Stimulated activated CD8-positive, alpha-beta memory T cell treated with anti-CD3 and anti-CD28 coated beads, Interleukin-4, amount 100 ng/mL, for 24 hours (primary cell): ENCODE measurements around the gene ITGAV.

Experiments used
- DNase-seq: peaks from one replicate; pipeline ENCODE4 v3.0.0-alpha.2; 2020; ENCODE audit warnings: low read depth

The ITGAV gene

DNA sequence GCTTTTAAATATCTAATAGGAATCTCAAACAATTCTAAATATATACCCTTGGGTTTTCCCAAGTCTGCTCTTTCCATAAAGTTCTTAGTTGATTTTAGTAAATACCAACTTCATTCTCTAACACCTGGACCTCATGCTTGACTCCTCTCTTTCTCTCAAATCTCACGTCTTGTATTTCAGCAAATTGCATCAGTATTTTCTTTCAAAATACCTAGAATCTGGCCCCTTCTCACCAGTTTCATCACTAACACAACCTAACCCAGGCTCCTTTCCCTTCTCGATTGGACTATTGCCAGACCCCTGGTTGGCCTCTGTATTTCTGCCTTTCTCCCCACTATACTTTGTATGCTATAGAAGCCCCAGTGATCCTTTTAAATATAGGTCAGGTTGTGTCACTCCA, 81.0 kb downstream of the ITGAV start:
- no peak for DNase-seq

DNA sequence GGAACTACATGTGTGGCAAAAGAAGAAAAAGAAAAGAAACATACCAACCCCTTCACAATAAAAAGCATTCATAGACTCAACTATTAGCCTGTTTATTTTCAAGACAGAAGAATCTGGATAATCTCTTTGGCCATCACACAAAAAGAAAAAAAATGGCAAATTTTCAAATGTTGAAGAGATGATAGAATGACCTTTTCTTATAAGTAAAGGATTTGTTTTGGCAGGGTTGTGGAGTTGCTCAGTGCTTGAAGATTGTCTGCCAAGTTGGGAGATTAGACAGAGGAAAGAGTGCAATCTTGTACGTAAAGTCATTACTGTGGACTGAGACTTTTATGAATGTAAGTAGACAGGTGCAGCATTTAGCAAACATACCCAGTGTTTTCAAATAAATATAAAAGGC, 85.5 kb downstream of the ITGAV start:
- no peak for DNase-seq

DNA sequence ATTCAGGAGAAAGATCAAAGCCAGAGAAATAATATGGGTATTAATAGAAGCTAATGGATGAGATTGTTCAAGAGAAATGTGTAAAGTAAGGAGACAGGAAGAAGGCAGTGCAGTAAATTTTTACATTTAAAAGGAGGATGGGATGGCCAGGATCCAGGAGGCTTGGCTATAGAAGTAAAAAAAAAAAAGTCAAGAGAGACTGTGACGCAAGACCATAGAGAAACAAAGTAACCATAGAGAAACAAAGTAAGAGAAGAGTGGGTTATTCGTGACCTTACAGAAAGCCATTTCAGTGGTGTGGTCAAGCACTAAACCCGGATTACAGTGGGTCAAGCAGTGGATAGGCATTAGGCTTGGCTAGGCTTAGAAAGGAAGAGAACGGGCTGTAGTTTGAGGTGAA, 93.5 kb downstream of the ITGAV start:
- no peak for DNase-seq

DNA sequence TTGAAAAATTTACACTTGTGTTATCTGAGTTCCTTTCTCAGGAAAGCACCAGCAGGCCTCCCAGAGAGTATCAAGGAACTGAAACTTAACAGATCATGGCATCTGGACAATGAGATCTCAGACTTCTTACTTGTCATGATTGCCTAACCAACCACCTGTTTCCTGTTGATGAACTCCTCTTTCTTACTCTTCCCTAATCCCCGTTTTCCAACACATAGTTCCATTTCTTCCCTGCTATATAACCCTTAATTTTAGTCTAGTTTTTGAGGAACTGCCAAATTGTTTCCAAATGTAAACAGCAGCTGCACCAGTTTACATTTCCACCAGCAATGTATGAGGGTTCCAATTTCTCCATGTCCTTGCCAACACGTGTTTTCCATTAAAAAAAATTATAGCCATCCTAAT, 98.0 kb downstream of the ITGAV start:
- no peak for DNase-seq

DNA sequence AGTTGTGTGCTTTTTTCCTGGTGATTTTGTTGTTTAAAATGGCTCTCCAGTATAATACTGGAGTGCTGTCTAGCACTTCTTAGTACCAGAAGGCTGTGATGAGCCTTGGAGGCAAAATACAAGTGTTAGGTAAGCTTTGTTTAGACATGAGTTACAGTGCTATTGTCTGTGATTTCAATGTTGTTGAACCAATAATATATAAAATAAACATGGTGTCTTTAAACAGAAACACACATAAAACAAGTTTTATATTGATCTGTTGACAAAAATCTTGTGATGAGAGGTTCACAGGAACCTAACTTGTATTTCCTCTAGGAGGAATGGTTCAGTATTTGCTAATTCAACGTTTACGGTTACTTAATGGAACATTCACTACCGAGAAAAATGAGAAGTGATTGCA, 99.0 kb downstream of the ITGAV start:
- no peak for DNase-seq

DNA sequence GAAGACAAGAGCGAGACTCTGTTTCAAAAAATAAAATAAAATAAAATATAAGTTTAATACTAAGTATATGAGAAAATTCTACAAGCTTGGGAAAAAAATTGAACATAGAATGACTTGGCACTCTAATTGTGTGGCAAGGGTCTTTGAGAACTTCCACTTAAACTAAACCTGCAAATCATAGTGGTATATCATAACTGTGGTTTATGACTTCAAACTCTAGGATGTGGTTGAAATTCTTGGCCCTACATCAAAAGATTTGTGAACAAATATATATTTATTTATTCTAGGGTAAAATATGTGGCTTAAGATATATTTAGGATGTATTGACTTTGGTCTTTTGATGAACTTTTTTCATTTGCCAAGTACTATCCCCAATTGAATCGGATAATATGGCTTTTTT, 100.9 kb downstream of the ITGAV start:
- no peak for DNase-seq

DNA sequence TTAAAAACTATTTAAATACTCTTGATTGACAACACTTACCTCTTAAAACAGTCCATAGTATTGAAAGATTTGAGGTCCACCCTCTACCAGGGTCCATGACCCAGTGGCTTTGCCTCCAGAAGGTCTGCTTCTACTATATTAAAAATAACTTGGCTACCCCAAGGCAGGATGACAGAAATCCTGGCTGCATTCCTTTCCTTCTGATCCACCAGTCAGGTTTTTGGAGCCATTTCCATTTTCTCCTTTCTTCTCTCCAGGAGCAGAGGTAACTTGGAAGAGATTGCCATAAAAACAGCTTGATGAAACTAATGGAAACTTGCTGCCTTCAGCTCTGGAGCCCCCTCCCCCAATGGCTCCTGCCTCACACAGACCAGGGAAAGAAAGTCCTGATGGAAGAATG, 101.4 kb downstream of the ITGAV start:
- no peak for DNase-seq

DNA sequence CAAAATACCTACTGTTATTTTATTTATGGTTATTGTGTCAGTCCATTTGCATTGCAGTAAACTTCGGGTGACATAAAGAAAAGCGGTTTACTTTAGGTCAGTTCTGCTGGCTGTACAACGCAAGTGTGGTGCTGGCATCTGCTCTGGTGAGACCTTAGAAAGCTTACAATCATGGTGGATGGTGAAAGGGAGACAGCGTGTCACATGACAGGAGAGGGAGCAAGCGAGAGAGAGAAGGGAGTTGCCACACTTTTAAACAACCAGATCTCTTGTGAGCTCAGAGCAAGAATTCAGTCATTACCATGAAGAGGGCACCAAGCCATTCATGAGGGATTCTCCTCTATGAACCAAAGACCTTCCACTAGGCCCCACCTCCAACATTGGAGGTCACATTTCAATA, 102.0 kb downstream of the ITGAV start:
- no peak for DNase-seq

DNA sequence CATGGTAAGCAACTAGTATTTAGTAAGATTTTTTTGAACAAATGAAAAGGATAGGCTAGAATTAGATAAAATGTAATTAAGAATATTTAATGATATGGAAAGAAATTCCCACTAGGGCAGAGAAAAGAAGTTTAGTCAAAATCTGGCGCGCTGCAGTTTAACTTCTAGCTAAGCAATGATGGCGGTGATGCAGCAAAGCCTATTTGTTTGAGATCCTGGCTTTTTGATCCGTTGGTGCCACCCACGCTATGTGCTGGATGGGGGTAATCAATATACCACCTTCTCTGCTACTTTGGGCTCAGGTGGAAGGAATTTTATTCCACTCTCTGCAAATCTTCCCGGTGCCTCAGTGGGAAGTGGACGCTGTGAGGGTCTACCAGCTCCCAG, 103.6 kb downstream of the ITGAV start:
- no peak for DNase-seq

DNA sequence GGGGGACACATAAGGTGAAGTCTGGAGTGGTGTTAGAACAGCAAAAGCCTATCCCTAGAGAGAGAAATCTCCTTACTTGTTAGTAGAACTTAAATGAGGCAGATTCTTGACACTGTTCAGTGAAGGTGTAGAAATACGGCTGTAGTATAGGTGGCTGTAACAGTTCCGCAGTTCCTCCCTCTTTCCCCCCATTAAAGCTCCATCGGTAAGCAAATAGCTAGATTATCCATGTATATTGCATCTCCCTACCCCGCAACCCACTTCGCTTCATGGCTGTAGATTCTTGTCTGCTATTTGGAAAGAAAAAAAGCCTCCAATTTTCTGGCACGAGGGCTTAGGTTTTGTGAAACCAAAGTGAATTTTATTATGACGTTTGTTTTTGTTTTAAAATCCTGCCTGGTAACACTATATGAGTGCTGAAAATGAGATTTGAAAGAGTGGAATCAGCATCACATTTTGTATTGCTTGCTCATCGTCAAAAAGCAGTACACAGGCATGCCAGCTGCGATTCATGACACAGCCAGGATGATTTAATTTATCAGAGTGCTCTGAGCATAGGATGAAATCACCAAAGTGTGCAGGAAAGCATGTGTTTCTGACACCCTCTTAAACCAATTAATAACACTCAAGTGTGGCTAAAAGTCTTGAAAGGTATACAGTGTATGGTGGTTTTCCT, 105.4 kb downstream of the ITGAV start:
- DNase-seq = no peak

DNA sequence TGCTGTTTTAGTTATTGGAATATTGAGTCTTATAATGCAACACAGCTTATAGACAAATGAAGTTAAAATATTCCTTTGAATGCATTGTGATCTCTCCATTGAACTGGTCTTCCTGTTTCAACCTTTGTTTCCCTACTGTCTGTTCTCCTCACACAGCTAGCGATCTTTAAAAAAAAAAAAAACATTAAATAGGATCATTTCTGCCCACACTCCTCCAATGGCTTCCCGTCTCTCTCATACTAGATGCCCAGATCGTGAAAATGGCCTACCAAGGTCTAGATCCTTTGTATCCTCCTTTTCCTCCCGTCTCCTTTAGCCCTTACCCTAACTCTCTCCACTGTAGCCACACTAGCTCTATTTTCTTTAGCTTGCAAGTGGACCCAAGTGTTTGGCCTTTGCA, 106.4 kb downstream of the ITGAV start:
- DNase-seq = no peak

DNA sequence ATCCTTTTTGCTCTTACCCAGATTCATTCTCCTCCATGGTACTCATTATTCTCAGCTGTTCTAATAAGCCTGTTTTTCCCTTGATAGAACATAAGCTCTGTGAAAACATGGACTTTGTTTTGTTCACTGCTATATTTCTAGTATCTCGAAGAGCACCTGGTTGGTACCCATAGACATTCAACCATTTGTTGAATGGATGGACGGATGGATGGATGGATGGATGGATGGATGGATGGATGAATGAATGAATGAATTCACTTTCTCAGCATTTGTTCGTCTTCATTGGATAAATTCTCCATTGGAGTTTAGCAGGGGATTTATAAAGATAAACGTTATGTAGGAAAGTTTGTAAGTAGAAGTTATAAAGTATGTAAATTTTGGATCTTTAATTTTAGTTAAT, 106.9 kb downstream of the ITGAV start:
- no peak for DNase-seq

DNA sequence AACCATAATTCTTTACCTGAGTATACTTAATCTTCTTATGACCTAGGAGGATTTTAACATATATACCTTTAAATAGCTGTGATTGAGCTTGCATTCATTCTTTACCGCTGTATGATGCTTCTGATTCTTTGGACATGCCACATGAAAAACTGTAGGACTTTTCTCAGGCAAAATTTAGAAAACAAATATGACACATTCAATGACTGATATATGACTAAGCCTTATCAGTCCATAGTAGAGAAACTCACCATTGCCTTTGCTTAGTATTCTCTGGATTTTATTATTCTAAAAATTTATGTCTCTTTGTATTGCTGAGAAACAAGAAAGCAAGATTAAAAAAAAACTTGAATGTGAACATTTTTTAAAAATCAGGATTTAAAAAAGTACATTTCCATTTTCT, 107.7 kb downstream of the ITGAV start:
- DNase-seq = no peak

DNA sequence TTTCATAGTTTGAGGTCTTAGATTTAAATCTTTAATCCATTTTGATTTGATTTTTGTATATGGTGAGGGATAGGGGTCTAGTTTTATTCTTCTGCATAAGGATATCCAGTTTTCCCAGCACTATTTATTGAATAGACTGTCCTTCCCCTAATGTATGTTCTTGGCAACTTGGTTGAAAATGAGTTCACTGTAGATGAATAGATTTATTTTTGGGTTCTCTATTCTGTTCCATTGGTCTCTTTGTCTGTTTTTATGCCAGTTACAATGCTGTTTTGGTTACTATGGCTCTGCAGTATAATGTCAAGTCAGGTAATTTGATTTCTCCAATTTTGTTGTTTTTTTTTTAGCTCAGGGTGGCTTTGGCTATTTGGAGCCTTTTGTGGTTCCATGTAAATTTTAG, 109.9 kb downstream of the ITGAV start:
- no peak for DNase-seq

DNA sequence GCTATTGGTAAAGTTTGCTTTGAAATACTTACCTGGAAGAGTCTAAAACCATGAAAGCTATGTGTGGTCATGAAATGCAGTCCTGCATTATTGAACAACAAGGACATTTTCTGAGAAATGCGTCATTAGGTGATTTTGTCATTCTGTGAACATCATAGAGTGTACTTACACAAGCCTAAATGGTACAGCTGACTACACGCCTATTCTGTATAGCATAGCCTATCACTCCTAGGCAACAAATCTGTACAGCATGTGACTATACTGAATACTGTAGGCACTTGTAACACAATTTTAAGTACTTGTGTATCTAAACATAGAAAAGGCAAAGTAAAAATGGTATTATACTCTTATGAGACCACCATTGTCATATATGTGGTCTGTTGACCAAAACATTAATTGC, 112.2 kb downstream of the ITGAV start:
- no peak for DNase-seq

DNA sequence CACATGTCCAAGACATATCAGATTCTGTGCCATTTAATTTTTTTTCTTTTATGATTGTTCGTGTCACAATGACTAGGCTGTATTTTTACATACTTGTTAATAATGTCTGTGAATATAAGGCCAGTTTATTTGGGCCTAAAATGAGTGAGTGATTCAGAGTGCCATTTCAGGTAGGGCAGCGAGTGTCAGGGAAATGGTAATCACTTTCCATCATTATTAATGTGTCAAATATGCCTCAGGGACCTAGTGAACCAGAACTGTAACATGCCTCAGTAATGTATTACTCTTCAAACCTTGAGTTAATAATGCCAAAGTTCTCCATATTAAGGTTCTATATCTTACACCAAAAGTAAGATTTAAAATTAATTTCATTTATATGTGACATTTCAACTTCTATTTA, 112.6 kb downstream of the ITGAV start:
- DNase-seq = no peak

DNA sequence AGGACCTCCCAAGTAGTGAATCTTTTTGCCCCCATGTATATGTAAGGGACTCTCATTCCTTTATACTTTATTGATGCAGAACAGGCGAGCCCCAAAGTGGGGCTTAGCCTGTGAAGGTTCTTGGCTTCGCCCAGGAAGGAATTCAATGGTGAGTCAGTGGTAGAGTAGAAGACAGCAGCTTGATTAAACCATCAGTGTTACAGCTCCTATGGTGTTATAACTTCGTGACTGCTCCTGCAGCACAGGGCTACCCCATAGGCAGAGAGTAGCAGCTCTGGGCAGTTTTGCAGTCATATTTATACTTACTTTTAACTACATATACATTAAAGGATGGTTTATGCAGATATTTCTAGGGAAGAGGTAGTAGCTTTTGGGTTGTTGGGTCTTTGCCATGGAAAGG, 115.0 kb downstream of the ITGAV start:
- no peak for DNase-seq

DNA sequence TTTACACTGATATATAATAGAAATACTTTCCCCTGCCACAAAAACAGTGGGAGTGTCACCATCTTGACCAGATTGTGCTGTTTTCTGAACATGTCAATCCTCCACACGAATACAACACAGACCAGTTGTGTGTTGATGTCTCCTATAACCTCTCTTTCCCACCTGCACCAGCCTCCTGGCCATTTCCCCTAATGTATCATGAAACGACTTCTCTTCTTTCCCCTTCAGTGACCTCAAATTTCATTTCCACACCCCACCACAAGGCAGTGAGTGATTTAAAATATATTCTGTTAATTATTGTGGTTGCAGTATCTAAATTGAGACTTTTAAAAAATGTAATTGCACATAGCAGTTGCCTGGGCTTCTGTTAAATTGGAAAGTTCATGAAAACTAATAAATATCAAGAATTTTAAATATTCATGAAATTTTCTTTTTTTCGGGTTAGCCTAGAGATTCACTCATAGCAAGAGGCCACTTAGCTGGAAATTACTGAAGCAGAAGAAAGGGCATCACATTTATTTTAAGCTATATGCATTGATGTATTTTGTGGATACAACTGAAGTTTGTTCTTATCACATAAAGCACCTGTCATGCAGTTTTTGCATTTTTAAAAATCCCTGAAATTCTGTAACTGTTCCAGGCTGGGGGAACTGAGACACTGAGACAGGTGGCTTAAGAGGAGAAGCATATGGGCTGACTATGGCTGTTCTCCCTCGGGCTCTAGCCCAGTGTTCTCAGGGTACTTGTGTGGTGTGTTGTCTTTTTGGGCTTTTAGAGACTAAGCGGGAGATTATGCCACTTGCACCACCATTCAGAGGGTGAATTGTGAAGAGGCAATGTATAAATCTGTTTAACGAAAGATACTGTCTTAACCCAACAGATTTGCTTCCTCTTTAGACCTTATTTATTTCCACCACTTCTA, 119.9 kb downstream of the ITGAV start:
- DNase-seq = no peak

DNA sequence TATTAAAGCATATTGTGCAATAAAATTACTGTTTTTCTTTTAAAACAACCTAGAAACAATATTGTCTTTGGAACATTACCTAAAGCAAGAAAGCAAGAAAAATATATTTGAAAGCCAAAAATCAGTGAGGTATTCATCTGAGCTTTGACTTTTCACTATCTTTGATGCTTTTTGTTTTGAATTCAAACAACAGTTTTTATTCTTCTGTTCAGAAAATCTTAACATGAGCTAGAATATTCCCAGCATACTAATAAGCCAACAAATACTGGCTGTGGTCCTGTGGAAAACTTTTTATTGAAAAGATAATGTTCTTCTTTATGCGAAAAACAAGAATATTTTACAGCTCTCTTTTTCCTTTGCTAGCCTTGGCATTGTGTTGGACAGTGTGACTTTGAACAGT, 123.8 kb downstream of the ITGAV start:
- DNase-seq = no peak

DNA sequence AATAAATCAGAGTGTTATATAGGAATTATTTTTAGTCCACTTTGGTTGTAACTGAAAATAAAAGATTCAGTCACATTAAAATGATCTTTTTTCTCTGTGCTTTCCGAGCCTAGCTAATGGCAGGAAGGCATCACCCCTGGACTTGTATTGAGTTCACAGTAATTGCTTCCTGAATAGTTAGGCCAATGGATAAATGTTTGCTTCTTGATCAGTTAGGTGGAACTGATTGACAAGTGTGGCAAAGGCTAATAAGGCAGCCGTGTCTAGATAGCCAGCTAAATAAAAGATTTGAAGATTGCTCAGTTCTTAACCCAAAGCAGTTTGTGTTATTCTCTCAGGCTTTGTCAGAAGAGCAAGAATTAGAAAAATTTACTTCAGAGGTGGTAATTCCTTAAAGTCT, 124.8 kb downstream of the ITGAV start:
- no peak for DNase-seq

DNA sequence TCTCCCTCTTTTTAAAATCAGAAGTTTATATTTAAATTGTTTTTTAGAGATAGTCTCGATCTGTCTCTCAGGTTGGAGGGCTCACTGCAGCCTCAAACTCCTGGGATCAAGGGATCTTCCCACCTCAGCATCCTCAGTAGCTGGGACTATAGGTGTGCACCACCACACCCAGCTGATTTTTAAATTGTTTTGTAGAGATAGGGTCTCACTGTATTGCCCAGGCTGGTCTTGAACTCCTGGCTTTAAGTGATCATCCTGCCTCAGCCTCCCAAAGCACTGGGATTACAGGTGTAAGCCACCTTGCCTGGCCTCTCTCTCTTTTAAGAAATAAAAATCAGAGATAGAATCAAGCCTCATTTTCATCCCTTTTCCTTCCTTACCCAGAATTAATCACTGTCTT, 126.1 kb downstream of the ITGAV start:
- DNase-seq = no peak

DNA sequence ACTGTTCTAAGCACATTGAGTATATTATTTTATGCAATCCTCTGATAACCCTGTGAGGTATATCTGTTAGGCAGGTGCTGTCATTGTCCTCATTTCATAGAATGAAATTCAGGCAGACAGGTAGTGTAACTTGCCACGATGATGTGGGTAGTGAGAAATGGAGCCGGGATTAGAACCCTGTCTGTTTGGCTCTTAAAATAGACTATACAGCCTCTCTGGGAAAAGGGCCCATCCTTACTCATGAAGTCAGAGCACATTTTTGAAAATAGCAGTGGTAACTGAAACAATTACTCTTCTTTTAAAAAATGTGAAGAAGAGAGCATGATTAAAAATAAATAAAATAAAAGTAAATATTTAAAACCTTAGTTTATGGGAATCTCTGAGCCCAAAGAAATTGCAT, 127.0 kb downstream of the ITGAV start:
- DNase-seq = no peak

DNA sequence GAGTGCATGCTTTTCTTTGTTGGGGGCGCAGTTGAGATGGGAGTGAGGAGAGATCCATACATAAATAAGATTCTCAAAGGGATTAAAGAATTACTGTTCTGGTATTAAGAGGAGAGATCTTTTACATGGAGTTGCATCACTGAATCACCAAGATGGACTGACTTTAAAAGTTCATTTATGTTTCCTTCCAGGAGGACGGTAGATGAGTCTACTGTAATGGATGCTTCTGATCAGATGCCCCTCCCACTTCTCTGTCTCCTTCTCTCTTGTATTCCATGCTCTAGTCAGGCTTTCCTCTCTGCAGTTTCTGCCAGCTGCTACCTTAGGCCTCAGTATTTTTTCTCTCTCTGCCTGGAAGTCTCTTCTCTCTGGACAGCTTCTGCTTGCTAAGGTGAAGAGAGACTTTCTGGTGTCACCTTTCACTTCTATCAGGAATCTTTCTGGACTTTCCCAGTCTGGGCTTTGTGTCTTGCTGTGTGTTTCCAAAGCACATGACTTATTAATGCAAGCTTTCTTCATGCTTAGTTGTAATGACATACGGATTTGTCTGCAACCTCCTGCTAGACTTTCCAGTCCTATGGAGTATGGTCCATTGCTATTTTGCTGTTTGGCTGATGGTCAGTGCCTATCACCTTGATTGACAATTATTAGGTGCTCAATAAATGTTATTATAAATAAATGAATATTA, 127.6 kb downstream of the ITGAV start:
- DNase-seq = no peak
